AML-193 (cell line): ENCODE measurements around the gene ZDHHC11B.

Experiments used
- DNase-seq, 2 experiments: peaks; one replicate each; lab custom pipeline; 2025; lab: John Stamatoyannopoulos, UW

Gene ZDHHC11B

GRCh38 chr5:673161-673830 is 111.2 kb downstream of the ZDHHC11B start:
- DNase-seq: no peak

- DNase-seq: no peak
Measured at GRCh38 chr5:672329-673160, 112.0 kb downstream of the ZDHHC11B start.

GRCh38 chr5:671459-672328 is 112.8 kb downstream of the ZDHHC11B start:
- DNase-seq: peak; percentile 20 to 28

- no peak for DNase-seq
Measured at GRCh38 chr5:670396-671270, 113.9 kb downstream of the ZDHHC11B start.

- no peak for DNase-seq
Measured at GRCh38 chr5:669842-670395, 114.6 kb downstream of the ZDHHC11B start.

DNA sequence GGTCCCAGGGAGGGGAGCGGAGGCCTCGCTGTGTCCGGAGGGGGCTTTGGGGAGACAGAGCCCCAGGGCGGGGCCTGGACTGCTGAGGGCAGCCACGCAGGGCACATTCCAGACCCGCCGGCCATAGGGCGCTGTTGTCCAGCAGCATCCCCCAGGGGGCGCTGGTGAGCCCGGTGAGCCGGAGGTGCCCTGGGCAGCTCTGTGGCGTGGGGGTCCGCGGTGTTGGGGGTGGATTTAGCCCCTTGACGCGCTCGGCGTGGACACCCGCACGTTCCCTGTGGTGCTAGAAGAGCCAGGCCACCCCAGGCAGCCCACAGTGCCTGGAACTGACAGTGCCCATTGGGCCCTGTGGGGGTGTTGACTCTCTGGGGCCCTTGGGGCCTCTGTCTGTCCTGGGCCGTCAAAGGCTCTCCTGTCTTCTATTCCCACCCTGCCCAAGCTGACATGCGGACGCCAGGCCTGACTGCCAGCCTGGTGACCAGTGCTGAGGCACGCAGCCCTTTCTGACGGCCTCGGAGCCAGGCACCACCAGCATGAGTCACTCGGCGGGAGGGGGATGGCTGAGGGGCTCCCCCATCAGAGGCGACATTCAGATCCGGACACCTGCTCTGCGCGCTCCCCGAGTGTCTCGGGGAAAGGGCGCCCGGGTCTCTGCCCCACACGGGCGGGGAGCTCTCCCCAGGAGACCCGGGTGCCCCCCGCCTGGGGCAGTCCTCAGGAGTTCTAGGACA is 115.3 kb downstream of the ZDHHC11B start:
- DNase-seq: no peak

GRCh38 chr5:668283-668995 is 116.1 kb downstream of the ZDHHC11B start:
- DNase-seq: no peak

DNA sequence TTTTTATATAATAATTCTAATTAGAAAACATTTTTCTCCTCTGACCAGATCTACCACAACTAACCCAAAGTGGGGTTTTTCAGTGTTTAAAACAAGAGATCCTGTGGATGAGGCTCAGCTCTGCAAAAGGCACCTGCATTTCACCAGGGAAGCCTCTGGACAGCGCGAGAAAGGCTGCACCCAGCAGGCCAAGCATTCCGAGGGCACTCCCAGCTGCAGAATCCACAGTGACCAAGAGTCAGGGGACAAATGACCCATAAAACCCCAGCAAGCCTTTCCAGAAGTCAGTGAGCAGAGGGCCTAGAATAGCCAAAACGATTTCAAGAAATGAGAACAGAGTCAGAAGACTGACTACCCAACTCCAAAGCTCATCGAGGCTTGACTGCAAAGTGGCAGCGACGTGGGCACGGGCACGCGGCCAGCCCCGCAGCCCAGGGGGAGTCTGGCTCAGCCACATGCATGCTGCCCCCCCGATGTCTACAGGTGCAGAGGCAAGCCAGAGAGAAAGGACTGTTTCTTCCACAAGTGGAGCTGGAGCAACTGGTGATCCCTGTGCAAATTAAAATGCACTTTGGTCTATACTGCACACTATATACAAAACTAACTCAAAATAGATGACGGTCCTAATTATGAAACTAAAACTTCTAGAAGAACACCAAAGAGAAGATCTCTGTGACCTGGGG is 117.6 kb downstream of the ZDHHC11B start:
- no peak for DNase-seq

DNA sequence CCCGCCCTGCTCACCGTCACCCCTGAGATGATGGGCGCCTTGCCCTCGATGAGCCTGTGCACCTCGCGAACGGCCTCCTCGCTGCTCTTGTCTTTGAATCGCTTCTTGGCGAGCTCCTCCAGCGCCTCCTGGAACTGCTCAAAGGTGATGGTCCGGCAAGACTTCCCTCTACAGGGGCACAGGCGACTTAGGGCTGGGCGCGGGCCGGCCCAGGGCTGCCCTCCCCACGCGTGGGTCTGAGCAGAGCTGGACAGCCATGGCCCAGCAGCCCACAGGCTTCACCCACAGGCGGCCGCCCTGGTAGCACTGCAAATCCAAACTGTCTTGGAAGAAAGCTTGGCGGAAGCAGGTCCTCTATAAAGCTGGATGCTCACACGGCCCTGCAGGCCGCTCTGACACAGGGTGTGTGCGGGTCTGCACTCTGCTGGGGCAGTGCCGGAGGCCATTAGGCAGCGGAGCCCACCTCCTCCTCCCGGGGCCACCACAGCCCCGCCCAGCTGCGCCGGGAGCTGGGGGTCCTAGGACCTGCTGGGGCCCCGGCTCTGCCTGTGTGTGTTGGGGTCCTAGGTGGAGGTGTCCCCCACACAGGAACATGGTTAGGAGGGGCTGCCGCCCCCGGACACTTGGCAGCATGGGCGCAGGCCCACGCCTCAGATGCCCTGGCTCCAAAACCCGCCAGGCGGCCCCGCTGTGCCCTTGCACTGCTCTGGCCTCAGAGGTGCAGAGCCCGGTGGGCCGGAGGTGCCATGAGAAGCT is 118.4 kb downstream of the ZDHHC11B start:
- DNase-seq: no peak

- no peak for DNase-seq
Measured at GRCh38 chr5:665541-665955, 119.0 kb downstream of the ZDHHC11B start.

- DNase-seq: no peak
Measured at GRCh38 chr5:664994-665360, 119.6 kb downstream of the ZDHHC11B start.

DNA sequence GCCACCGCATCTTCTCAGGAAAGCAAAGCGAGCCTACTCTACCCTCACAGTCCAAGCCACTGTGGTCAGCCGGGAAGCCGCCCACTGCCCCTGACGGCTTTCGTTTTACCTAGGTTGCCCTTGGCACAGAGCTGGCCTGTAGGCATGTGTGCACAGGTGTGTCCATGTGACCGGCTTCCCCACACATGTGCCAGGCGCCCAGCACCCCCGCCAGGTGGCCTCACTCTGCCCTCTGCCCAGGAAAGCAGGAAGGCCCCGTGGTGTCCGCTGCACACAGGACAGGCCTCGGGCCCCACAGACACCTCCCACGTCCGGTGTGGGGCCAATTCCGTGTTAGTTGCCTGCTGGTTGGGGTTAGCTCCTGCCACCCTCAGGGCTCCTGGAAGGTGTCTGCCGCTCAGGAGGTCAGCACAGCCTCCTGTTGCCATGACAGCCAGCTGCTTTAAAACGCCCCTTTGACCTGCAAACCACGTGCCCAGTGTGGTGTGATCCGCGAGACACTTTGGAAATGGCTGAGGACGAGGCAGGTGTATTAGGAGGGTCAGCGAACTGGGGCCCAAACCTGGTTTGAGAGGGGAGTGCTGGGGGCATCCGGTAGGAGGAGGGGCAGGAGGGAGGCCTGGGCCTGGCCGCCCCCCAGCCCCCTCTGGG is 120.1 kb downstream of the ZDHHC11B start:
- DNase-seq: no peak

DNA sequence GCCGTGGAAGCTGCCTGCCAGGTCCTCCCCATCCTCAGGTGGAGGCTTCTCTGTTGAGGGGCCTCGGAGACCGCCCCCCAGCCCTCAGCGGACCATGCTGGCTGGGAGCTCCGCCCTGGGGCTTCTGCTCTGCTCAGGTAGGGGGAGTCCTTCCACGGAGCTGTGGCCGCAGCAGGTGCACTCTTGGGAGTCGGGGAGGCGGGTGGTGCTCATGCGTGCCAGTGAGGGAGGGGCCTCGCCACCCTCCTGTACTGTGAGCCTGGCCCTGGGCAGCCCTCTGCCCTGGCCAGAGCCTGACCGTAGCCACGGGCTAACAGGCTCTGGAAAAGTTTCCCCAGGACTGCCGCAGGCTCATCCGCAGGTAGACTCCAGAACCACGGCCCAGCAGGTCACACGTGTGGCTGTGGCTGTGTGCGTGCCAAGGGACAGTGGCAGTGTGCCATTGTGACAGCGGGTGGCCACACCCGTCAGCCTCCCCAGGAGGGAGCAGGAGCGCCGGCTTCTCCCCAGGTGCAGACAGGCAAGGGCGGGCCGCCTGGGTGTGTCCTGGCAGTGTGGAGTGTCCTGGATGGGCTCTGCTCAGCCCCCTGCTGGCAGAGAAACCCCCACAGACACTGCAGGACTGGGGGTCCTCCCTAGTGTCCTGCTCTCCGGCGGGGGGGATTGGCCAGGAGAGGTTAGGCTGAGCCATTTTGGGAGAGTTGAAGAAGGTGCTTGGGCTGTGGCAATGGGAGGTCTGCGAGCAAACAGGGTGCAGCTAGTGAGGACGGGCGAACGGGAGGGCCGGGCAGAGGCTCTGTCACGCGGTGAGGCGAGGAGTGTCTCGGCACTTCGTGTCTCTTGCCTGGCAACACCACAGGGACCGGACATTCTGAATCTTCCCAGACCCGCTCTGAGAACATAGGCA is 120.8 kb downstream of the ZDHHC11B start:
- no peak for DNase-seq

DNA sequence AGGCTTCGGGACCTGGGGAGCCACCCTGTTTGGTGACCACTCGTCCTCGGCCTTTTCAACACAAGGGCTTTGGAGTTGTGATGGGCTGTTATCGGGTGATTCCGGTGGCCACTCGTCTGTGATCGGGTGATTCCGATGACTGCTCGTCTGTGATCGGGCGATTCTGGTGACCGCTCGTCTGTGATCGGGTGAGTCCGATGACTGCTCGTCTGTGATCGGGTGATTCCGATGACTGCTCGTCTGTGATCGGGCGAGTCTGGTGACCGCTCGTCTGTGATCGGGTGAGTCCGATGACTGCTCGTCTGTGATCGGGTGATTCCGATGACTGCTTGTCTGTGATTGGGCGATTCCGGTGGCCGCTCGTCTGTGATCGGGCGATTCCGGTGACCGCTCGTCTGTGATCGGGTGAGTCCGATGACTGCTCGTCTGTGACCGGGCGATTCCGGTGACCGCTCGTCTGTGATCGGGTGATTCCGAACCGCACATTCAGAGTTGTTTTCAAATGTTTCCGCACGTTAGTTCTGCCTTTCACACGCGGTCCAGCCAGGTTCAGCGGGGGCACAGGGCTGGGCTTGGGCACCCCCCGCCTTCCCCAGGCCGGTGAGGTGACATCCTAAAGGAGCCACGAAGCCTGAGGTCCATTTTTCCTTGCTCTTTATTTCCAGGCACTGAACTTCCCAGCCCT is 121.6 kb downstream of the ZDHHC11B start:
- no peak for DNase-seq

DNA sequence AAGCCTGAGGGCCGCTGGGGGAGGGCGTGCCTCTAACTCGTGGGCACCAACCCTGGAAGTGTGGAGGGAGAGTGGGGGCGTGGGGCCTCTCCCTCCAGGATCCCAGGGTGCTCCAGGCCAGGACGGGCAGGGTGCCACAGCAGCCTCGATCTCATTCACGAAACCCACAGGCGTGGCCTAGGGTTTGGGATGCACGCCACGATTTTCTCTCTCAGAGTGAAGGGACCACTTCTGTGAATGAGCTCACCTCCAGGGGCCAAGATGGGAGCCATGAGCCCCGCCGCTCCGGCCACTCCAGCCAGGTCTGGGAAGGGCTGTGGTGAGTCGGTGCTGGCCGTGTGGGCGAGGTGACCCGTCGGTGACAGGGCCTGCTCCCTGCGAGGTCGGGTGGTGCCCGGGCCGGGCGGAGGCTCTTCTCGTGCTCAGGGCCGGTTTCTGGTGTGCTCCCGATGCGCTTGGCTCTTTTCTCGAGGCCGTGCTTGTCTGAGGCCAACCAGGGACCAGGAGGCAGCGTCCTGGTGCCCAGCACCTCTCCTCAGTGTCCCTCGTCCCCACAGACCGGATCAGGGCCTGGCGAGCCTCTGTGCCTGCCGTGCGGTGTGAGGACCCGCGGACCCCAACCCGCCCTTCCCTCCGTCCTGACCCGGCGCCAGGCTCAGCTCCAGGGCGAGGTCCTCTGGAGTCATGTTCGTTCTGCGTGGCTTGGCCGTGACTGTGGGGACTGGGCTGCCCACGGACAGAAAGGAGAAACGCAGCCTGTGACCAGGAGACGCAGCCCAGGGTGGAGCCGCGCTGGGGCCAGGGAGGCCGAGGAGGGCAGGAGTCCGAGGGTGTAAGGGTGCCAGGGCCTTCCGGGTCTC is 122.4 kb downstream of the ZDHHC11B start:
- DNase-seq: no peak
